Smooth muscle cell of the brain vasculature (primary cell): ENCODE results near the gene WEE2.

ENCODE experiments used
- DNase-seq: peaks from one replicate; pipeline ENCODE4 v3.0.0-alpha.2; 2012; ENCODE audit warnings: low read depth, low spot score

Gene WEE2

DNA sequence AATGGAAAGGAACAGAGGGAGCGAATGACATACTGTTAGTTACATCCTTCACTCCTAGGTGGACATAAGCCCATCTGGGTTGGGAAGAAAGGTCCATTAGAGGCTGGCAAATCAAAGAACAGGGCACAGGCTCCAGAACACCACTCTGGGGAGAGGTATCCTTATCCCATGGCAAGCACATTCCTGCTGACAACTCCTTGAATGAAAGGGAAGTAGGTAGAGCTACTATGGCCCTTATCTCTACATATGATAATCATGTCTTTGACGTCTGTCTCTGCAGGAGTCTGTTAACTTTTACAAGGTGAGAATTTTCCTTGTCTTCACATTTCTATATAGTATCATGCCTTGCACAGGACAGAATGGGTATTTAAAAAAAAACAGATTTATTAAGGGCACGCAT lies 16.6 kb upstream of the WEE2 start:
- no peak for DNase-seq

DNA sequence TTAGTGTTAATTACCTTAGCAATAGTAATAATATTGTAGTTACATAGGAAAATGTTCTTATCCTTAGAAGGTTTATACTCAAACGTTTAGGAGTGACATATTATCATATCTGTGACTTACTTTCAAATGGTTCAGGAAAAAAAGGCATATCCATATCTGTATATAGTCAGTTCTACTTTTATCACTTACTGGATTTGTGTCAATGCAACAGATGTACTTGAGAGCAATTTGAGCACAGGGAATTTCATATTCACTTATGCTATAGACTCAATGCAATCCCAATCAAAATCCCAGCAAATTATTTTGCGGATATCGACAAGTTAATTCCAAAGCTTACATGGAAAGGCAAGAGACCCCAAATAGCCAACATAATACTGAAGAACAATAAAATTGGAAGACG lies 16.2 kb upstream of the WEE2 start:
- no peak for DNase-seq

DNA sequence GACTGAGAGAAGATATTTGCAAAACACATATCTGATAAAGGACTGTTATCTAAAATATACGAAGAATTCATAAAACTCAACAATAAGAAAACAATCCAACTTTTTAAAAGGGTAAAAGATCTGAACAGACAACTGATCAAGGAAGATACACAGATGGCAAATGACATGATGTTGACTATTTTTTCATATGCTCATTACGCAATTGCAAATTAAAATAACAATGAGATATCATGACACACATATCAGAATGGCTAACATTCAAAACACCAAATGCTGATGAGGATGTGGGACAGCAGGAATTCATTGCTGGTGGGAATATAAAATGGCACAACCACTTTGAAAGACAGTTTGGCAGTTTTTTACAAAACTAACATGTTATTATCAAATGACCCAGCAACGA lies 15.1 kb upstream of the WEE2 start:
- DNase-seq: no peak

GRCh38 chr7:141695803-141696289 lies 12.3 kb upstream of the WEE2 start:
- DNase-seq: no peak

GRCh38 chr7:141696348-141696747 lies 11.8 kb upstream of the WEE2 start:
- no peak for DNase-seq

GRCh38 chr7:141697211-141697871 lies 10.8 kb upstream of the WEE2 start:
- DNase-seq: no peak

DNA sequence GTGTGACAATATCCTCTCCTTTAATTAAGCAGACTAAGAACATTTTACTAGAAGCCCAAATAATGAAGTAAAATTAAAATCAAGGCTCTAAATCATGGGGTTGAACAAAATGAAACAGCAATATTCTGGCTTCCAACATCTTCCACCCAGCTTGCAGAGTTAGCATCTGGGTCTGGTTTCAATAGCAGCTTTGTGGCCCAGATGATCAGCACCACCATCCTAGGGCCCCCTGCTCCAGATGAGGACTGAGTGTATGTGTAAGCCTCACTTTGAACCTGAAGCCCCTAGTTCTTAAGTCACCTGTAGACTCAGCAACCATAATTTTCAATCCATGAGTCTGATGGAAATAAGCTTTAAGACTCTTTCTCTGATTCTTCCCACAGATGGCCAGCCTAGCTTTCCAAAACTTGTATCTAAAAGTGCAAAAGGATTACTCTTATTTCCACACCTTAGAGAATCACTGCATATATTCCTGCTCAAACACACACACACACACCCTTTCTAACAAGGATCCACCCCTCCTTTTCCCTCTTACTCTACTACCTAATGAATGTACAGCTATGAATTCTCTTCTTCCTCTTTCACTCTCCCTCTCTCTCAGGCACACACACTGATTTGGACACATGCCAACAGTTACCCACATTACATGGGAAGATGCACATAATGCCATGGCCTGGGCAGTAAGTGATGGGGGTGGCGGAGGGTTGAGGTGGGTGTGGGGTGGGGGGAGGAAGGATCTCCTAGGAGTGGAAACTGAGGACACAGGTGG lies 9.7 kb upstream of the WEE2 start:
- DNase-seq: no peak

- no peak for DNase-seq
Observed at GRCh38 chr7:141699860-141700259, 8.3 kb upstream of the WEE2 start.

DNA sequence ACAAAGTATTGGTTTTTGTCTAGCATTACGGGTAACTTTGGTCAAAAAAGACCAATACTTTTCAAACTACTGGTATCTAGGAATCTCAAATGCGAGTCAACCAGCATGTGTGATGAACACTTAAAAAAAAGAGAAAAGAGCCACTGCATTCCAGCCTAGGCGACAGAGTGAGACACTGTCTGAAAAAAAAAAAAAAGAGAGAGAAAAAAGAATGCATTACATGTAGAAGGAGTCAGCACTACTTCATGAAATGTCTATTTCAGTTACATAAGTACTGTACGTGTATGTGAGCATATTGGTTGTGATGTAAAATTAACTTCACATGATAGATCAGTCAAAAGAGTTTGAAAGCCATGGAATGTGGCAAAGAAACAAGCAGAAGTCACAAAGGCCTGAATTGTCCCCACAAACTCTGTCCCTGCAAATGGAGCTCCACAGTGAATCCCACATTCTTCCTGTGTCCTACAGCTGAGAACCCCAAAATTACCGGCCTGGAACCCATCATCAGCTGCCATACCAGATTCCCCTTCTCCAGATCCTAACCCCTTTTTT lies 7.8 kb upstream of the WEE2 start:
- DNase-seq: no peak

GRCh38 chr7:141700848-141701371 lies 7.2 kb upstream of the WEE2 start:
- no peak for DNase-seq

DNA sequence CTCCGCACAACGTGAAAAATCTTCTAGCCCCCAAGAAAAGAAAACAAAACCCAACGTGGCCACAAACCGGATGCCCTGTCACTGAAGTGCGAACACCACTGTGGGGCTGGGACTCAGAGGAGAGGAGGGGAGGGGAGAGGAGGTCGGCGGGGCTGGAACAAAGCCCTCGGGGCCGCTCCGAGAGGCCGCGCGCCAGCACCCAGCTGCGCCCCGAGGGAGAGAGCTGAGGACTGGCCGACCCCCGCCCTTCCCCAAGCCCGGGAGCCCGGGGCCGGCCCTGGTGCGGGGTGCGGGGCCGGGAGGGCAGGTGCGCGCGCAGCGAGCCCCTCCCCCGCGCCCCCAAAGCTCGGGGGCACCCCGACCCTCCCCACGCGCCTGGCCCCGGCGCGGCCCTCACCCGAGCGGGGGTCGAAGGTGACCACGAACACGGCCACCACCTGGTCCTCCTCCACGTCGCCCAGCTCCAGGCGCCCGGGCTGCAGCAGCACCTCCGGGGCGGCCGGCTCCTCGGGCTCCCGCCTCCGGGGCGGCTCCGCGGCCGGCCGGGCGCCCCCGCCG lies 6.6 kb upstream of the WEE2 start:
- DNase-seq: no peak

DNA sequence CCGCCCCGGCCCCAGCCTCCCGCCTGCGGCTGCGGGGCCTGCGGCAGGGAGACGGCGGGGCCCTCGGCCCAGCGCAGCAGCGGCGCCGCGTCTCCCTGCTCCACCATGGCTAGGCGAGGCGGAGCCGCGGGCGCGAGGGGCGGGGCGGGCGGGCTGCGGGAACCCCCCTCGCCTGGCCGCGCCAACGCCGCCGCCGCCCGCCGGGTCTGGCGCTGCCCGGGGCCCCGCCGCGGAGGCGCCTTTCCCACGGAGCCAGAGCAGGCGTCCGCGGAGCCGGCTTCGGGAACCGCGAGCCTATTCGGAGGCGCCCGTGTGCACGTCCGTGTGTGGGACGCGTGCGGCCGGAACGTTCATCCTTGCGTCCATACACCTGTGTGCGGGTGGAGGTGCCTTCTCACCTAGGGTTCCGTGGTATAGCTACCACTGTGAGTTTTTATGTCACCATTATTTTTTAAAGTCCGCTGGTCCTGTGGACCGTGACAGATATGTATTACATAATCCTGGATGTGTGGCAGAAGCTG lies 6.0 kb upstream of the WEE2 start, which contains the start of gene DENND11:
TSS of gene DENND11 (minus strand) at position 120 of the 521 bp plus-strand sequence. CDS start at position 107, 13 bp downstream.
- DNase-seq: no peak

DNA sequence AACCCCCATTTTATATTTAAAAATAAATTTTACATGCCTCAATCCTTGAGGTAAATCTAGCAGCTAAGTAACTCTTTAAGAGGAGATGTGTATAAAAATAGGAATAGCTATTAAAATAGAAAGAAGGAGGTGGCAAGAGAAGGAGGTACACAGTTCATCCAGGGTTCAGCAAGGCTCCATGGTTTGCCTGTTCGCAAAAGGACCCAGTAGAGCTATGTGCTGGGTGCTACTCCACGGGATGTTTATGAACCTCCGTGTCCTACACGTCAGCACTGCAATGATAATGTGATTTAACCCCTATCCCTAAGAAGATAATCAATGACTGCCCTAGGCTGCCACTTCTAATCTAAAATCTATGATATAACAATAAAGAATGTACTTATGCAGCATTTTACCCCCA lies 5.3 kb upstream of the WEE2 start:
- no peak for DNase-seq

DNA sequence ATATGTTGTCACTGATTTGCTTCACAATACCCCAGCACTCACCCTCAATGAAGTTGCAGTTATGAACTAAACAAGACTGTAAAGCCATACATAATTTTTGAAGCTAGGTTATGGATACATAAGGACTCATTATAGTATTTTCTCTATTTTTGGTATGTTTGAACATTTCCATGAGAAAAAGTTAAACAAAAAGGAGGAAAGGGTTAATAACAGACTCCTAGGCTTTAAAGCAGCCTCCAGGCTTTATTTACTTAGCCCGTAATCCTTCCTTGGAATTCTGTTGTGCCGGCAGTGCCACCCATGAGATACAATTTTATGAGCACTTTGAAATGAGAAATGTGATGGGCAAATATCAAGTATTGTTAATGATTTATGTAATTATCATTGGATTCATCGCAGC lies 4.0 kb upstream of the WEE2 start:
- no peak for DNase-seq

DNA sequence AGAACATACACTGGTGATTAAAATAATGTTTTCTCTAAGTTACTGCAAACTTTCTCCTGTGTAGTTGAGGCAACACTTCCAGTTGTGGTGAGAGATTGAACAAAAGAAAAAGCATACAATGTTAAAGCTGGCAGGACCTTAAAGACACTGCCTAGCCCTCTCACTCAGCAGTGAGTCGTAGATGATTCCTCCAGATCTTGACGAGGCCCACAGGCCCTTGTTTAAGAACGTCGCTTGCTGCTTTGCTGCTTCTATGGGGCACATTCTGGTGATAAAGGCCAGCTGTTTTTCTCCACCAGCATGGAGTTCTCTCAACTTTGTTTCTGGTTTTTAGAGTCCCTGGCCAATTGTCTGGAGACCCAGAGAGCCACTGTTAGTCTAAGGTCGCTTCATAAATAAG lies 3.4 kb upstream of the WEE2 start:
- no peak for DNase-seq

DNA sequence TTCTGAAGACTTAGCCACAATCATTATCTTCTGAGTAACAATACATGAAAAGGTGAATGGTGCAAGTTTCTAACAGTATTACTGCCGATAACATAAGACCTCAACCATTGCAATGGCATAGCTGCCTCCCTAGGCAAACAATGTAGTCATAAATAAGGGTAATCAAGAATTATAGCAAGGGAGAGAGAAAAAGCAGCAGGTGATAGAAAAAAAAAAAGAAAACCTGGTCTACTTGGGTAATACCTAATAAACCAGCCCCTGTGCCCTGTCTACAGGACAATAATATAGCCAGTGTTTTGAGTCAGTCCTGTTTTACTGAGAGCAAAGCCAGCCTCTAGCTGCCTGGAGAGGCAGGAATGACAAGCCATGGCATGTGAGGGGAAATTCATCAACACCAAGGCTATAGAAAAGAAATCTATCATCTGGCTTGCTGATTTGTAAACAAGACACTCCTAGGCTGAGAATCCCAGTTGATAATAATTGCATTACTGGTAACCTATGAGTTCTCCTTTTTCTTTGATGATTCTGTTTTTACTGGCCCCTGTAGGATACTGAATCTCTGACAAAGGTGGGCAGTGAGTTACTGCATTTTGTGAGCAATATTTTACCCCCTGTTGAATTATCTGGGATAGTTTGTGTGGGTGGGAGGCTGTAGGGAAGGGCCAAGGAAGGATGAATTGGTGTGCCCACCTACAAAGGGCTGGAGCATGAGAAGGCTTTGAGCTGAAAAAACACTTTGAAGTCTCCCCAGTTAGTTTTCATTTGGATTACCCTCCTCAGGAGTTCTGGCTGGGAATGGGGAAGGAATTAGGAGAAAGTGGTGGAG lies 1.7 kb upstream of the WEE2 start:
- DNase-seq: no peak

DNA sequence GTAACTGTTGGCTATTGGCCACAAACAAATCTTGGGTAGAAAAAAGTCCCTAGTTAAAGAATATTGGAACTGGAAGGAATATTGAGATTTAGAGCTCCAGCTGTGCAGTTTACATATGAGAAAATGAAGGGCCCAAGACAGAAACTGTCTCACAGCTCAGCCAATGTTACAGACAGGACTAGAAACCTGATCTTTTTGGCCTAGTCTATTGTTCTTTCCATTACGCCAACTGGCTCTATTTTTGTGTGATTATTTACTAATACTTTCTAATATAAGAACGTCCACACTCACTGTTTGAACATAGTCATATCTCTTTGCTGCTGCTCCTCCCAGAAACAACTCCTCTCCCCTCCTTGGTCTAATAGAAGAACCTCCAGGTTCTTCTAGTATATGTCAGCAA lies 1.2 kb downstream of the WEE2 start:
- no peak for DNase-seq

DNA sequence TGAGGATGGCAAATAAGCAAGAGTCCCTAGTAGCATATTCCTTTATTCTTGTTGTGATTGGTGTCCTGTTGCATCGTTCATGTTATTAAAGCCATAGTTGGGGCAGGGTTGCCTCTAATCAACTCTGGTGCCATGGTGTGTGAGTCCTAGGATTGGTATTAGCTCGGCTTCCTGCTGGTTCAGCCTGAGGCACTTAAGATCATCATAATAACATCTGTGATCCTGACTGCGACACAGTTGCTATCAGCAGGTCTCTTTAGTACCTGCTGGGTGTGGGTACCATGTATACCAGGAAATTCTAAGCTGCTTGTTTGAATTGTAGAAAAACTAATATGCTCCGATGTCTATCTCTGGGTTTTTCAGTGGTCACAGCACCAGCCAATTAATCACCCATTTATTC lies 1.6 kb downstream of the WEE2 start:
- DNase-seq: no peak

DNA sequence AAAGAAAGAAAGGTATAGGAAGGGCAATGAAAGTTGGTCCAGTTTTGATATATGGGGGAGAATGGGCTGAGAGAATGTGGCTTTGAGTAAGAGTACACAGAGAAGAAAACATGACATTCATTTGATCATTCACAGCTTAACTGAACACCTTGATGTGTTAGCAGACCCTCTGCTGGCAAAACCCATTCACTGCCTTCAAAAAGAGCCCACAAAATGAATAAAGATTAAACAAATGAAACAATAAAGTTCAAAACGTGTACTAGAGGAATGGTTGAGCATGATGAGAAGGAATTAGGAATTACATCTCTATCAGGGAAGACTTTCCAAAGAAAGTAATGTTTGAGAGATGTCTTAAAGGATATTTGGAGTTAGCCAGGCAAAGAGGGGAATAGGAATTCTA lies 2.1 kb downstream of the WEE2 start:
- DNase-seq: no peak

DNA sequence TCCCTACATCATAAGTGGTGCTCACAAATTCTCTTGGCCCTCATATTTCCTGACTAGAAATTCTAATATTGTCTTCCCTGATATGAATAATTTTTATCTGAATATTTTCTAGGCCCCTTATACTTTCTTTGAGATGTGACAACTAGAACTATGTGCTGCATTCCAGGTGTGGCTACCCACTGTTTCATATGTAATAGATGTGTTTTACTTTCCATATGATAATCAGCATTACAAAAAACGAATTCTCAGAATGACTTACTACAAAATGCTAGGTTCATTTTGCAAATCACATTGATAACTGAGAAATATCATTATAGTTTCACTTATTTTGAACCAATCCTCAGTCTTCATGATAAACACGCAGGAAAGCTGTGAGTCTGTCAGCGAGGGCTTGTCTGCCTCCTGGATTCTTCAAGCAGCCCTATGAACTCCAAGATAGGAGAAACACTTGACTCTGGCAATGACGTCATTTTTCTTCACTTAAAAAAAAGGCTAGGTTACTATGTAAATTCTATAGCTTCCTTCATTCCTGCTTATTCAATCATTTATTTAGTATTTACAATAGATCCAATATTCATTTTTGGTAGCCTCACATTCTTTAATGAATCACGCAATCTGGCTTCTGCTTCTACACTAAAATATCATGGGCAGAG lies 4.6 kb downstream of the WEE2 start:
- no peak for DNase-seq

- no peak for DNase-seq
Observed at GRCh38 chr7:141713890-141714289, 5.7 kb downstream of the WEE2 start.
